ENCODE results near the gene TTLL6.
"Not testable (repeated sequence)": the region's sequence is repeated elsewhere in the genome, so short reads cannot be mapped to it uniquely, and the experiment has no call there.

TTLL6 gene

GRCh38 chr17:48721009-48721402 is 96.0 kb downstream of the TTLL6 start:
- H3K4me3 ChIP-seq (ENCODE audit: low read length) = no peak overlapping the region
- TF ChIP-seq, protein P1, sequence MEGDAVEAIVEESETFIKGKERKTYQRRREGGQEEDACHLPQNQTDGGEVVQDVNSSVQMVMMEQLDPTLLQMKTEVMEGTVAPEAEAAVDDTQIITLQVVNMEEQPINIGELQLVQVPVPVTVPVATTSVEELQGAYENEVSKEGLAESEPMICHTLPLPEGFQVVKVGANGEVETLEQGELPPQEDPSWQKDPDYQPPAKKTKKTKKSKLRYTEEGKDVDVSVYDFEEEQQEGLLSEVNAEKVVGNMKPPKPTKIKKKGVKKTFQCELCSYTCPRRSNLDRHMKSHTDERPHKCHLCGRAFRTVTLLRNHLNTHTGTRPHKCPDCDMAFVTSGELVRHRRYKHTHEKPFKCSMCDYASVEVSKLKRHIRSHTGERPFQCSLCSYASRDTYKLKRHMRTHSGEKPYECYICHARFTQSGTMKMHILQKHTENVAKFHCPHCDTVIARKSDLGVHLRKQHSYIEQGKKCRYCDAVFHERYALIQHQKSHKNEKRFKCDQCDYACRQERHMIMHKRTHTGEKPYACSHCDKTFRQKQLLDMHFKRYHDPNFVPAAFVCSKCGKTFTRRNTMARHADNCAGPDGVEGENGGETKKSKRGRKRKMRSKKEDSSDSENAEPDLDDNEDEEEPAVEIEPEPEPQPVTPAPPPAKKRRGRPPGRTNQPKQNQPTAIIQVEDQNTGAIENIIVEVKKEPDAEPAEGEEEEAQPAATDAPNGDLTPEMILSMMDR (conservative IDR thresholded peaks at IDR 0.05; ENCODE audit: low read depth, low read length) = no peak
- no peak for DNase-seq (ENCODE audit: low read depth)

- no peak for DNase-seq (ENCODE audit: low read depth)
Measured at GRCh38 chr17:48720266-48721008, 96.6 kb downstream of the TTLL6 start.

GRCh38 chr17:48719642-48720265 is 97.3 kb downstream of the TTLL6 start:
- H3K4me3 ChIP-seq (ENCODE audit: low read length) = no peak overlapping the region
- TF ChIP-seq, protein P1 (conservative IDR thresholded peaks at IDR 0.05; ENCODE audit: low read depth, low read length) = no peak
- DNase-seq (ENCODE audit: low read depth) = no peak

More at GRCh38 chr17:48720266-48721008, 96.6 kb downstream of the TTLL6 start:
- TF ChIP-seq, protein P1 (conservative IDR thresholded peaks at IDR 0.05; ENCODE audit: low read depth, low read length) = no peak
- H3K4me3 ChIP-seq (ENCODE audit: low read length) = no peak overlapping the region

- no peak overlapping the region for H3K4me3 ChIP-seq (ENCODE audit: low read length)
- no peak for DNase-seq (ENCODE audit: low read depth)
Measured at GRCh38 chr17:48718761-48719641, 98.0 kb downstream of the TTLL6 start.

DNA sequence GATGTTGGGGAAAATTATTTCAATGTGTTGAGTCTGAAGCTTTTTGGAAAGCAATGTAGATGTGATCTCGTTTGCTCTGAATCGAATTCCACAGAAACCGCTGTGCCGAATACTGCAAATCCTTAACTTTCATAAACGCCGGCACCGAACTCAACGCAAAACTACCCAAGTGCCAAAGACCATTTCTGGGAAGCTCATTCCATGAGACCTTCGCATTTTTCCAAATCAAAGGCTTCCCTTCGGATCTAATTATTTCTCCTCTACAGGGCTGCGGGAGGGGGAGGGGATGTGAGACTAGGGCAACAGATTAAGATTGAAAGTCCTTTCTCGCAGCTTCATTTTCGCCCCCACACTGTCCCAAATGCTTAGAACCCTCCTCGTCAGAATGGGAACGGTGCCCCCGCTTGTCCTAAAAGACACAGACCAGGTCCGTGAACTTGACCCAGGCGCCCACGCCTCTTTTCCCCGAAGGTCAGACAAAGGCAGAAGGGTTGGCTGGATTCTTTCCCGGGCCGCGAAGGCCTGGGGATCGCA is 98.7 kb downstream of the TTLL6 start:
- no peak overlapping the region for H3K4me3 ChIP-seq (ENCODE audit: low read length)
- no peak for DNase-seq (ENCODE audit: low read depth)
- TF ChIP-seq, protein P1 (conservative IDR thresholded peaks at IDR 0.05; ENCODE audit: low read depth, low read length) = no peak

More at GRCh38 chr17:48718761-48719641, 98.0 kb downstream of the TTLL6 start:
- TF ChIP-seq, protein P1 (conservative IDR thresholded peaks at IDR 0.05; ENCODE audit: low read depth, low read length) = no peak

GRCh38 chr17:48717367-48718226 is 99.4 kb downstream of the TTLL6 start:
- H3K4me3 ChIP-seq (ENCODE audit: low read length) = no peak overlapping the region

GRCh38 chr17:48716549-48716948 is 100.5 kb downstream of the TTLL6 start:
- DNase-seq (ENCODE audit: low read depth); H3K4me3 ChIP-seq (ENCODE audit: low read length): not testable (repeated sequence)

More at GRCh38 chr17:48717367-48718226, 99.4 kb downstream of the TTLL6 start:
- DNase-seq (ENCODE audit: low read depth) = no peak
- TF ChIP-seq, protein P1 (conservative IDR thresholded peaks at IDR 0.05; ENCODE audit: low read depth, low read length) = no peak

All from retinal pigment epithelial cell (primary cell).